Activated CD4-positive, alpha-beta T cell treated with anti-CD3 and anti-CD28 coated beads, Interleukin-2, amount 10 ng/mL, durations not matched to agents 24 days and 14 days (primary cell): ENCODE measurements around the gene PIP5K1B. TPM values are rescaled to one million over a fixed set of nuclear protein-coding genes. Genes with fewer than 3 reads are reported as not detected.

Experiments used
- DNase-seq: peaks from one replicate; pipeline ENCODE4 v3.0.0; 2022
- H3K27ac Mint-ChIP-seq: one replicate; pipeline ENCODE4 v1.8.0; 2022; ENCODE audit warnings: mild to moderate bottlenecking, mixed read lengths
- H3K27me3 Mint-ChIP-seq: one replicate; pipeline ENCODE4 v1.8.0; 2022; ENCODE audit warnings: mixed read lengths
- H3K36me3 Mint-ChIP-seq: one replicate; pipeline ENCODE4 v1.8.0; 2022; ENCODE audit warnings: low read depth, mild to moderate bottlenecking, mixed read lengths
- H3K4me1 Mint-ChIP-seq: one replicate; pipeline ENCODE4 v1.8.0; 2021; ENCODE audit warnings: mixed read lengths
- H3K4me3 Mint-ChIP-seq: one replicate; pipeline ENCODE4 v1.8.0; 2022; ENCODE audit warnings: mild to moderate bottlenecking, moderate library complexity, mixed read lengths
- H3K9me3 Mint-ChIP-seq: one replicate; pipeline ENCODE4 v1.8.0; 2021; ENCODE audit warnings: mixed read lengths
- intact Hi-C: fragments of 100-400 bp; cut with micrococcal nuclease; formaldehyde crosslinking; loops from one replicate; pipeline ENCODE4 v1.15.1; 2023
- total RNA-seq: library from RNA; stranded (reverse); gene quantifications from 2 replicates; pipeline ENCODE4 v1.2.3, GENCODE V29; 2022

Gene PIP5K1B
- total RNA-seq, 1 donor from 2014 or later, result 58.8 TPM

GRCh38 chr9:68832861-68833518 lies 128.0 kb downstream of the PIP5K1B start:
- no peaks in the 10 kb centered on the region for H3K4me1 Mint-ChIP-seq
- DNase-seq, result no peak
- peaks cover 3% of the 10 kb centered on the region for H3K36me3 Mint-ChIP-seq
- H3K4me3 Mint-ChIP-seq, result no peak overlapping the region
- H3K27me3 Mint-ChIP-seq, result no peaks in the 10 kb centered on the region
- no peak overlapping the region for H3K27ac Mint-ChIP-seq
- intact Hi-C loops, result no loop called here
- H3K9me3 Mint-ChIP-seq, result no peaks in the 10 kb centered on the region

- Mint-ChIP-seq H3K36me3 (peaks cover 3% of the 10 kb centered on the region), H3K4me3 (no peak overlapping the region), H3K4me1 (no peaks in the 10 kb centered on the region), H3K27ac (no peak overlapping the region), H3K9me3 (no peaks in the 10 kb centered on the region), H3K27me3 (peaks cover 2% of the 10 kb centered on the region)
- DNase-seq, result no peak
- intact Hi-C loops, result no loop called here
These were observed 130.0 kb downstream of the PIP5K1B start for GRCh38 chr9:68834931-68835520.

- H3K4me3 Mint-ChIP-seq, result no peak overlapping the region
- peaks cover 2% of the 10 kb centered on the region for H3K27me3 Mint-ChIP-seq
- no peak overlapping the region for H3K27ac Mint-ChIP-seq
- peaks cover 3% of the 10 kb centered on the region for H3K4me1 Mint-ChIP-seq
- H3K36me3 Mint-ChIP-seq, result peaks cover 7% of the 10 kb centered on the region
- DNase-seq, result no peak
- intact Hi-C loops, result no loop called here
- no peaks in the 10 kb centered on the region for H3K9me3 Mint-ChIP-seq
These were observed 131.7 kb downstream of the PIP5K1B start for GRCh38 chr9:68836788-68837187.

- intact Hi-C loops, result no loop called here
- peaks cover 3% of the 10 kb centered on the region for H3K4me1 Mint-ChIP-seq
- peaks cover 2% of the 10 kb centered on the region for H3K27me3 Mint-ChIP-seq
- no peak for DNase-seq
- H3K27ac Mint-ChIP-seq, result no peak overlapping the region
- H3K4me3 Mint-ChIP-seq, result no peak overlapping the region
- H3K9me3 Mint-ChIP-seq, result no peaks in the 10 kb centered on the region
- H3K36me3 Mint-ChIP-seq, result peaks cover 5% of the 10 kb centered on the region
These were observed 133.2 kb downstream of the PIP5K1B start for GRCh38 chr9:68838245-68838644.

- Mint-ChIP-seq H3K4me3 (no peak overlapping the region), H3K27ac (no peak overlapping the region), H3K36me3 (peaks cover 8% of the 10 kb centered on the region), H3K27me3 (peaks cover 2% of the 10 kb centered on the region), H3K9me3 (no peaks in the 10 kb centered on the region), H3K4me1 (peaks cover 11% of the 10 kb centered on the region)
- intact Hi-C loops, result loop anchor here (5.0 to 10.0 kb wide), 3 partner anchors 134 to 257 kb away; partner anchors contain the start of gene PIP5K1B
- no peak for DNase-seq
These were observed 136.4 kb downstream of the PIP5K1B start for GRCh38 chr9:68841276-68842052.

- peaks cover 11% of the 10 kb centered on the region for H3K4me1 Mint-ChIP-seq
- H3K4me3 Mint-ChIP-seq, result no peak overlapping the region
- no peak for DNase-seq
- intact Hi-C loops, result loop anchor here (5.0 to 10.0 kb wide), 3 partner anchors 135 to 258 kb away; partner anchors contain the start of gene PIP5K1B
- no peaks in the 10 kb centered on the region for H3K9me3 Mint-ChIP-seq
- H3K27ac Mint-ChIP-seq, result no peak overlapping the region
- peaks cover 2% of the 10 kb centered on the region for H3K27me3 Mint-ChIP-seq
- peaks cover 8% of the 10 kb centered on the region for H3K36me3 Mint-ChIP-seq
These were observed 137.5 kb downstream of the PIP5K1B start for GRCh38 chr9:68842568-68842967.

GRCh38 chr9:68843239-68843638 lies 138.2 kb downstream of the PIP5K1B start:
- Mint-ChIP-seq H3K36me3 (peaks cover 8% of the 10 kb centered on the region), H3K9me3 (no peaks in the 10 kb centered on the region), H3K4me1 (peaks cover 11% of the 10 kb centered on the region), H3K4me3 (no peak overlapping the region), H3K27ac (no peak overlapping the region), H3K27me3 (peaks cover 2% of the 10 kb centered on the region)
- intact Hi-C loops, result loop anchor here (5.0 to 10.0 kb wide), 3 partner anchors 136 to 258 kb away; partner anchors contain the start of gene PIP5K1B
- no peak for DNase-seq

- Mint-ChIP-seq H3K9me3 (no peaks in the 10 kb centered on the region), H3K36me3 (peaks cover 8% of the 10 kb centered on the region), H3K27me3 (peaks cover under 1% of the 10 kb centered on the region), H3K4me3 (no peak overlapping the region), H3K4me1 (peaks cover 11% of the 10 kb centered on the region), H3K27ac (no peak overlapping the region)
- intact Hi-C loops, result loop anchor here (5.0 to 10.0 kb wide), 3 partner anchors 137 to 259 kb away; partner anchors contain the start of gene PIP5K1B
- no peak for DNase-seq
These were observed 139.1 kb downstream of the PIP5K1B start for GRCh38 chr9:68844157-68844556.

- Mint-ChIP-seq H3K36me3 (peaks cover 8% of the 10 kb centered on the region), H3K27ac (peak overlapping the region; percentile 42), H3K9me3 (no peaks in the 10 kb centered on the region), H3K4me3 (no peak overlapping the region), H3K27me3 (no peaks in the 10 kb centered on the region), H3K4me1 (peaks cover 11% of the 10 kb centered on the region)
- peak; percentile 62 for DNase-seq
- intact Hi-C loops, result loop anchor here (5.0 to 10.0 kb wide), 3 partner anchors 138 to 260 kb away; partner anchors contain the start of gene PIP5K1B
These were observed 139.9 kb downstream of the PIP5K1B start for GRCh38 chr9:68844631-68845612.

GRCh38 chr9:68847765-68848164 lies 142.7 kb downstream of the PIP5K1B start:
- Mint-ChIP-seq H3K36me3 (peaks cover 4% of the 10 kb centered on the region), H3K9me3 (no peaks in the 10 kb centered on the region), H3K4me3 (no peak overlapping the region), H3K27ac (no peak overlapping the region), H3K27me3 (no peaks in the 10 kb centered on the region), H3K4me1 (peaks cover 8% of the 10 kb centered on the region)
- intact Hi-C loops, result loop anchor here (10.0 kb wide), 2 partner anchors 147 to 263 kb away; no protein-coding TSS in a partner anchor
- DNase-seq, result no peak

- Mint-ChIP-seq H3K27ac (no peak overlapping the region), H3K9me3 (no peaks in the 10 kb centered on the region), H3K4me1 (peaks cover 3% of the 10 kb centered on the region), H3K27me3 (peaks cover 6% of the 10 kb centered on the region), H3K4me3 (no peak overlapping the region), H3K36me3 (peaks cover 2% of the 10 kb centered on the region)
- no peak for DNase-seq
- intact Hi-C loops, result no loop called here
These were observed 146.6 kb downstream of the PIP5K1B start for GRCh38 chr9:68851657-68852056.

GRCh38 chr9:68852941-68853340 lies 147.9 kb downstream of the PIP5K1B start:
- Mint-ChIP-seq H3K27ac (no peak overlapping the region), H3K27me3 (peaks cover 6% of the 10 kb centered on the region), H3K4me1 (peaks cover 3% of the 10 kb centered on the region), H3K36me3 (peaks cover 2% of the 10 kb centered on the region), H3K9me3 (no peaks in the 10 kb centered on the region), H3K4me3 (no peak overlapping the region)
- DNase-seq, result no peak
- intact Hi-C loops, result no loop called here

GRCh38 chr9:68859347-68859746 lies 154.3 kb downstream of the PIP5K1B start:
- intact Hi-C loops, result no loop called here
- Mint-ChIP-seq H3K36me3 (peaks cover 9% of the 10 kb centered on the region), H3K4me1 (peaks cover 3% of the 10 kb centered on the region), H3K27ac (no peak overlapping the region), H3K4me3 (no peak overlapping the region), H3K27me3 (peaks cover 15% of the 10 kb centered on the region), H3K9me3 (no peaks in the 10 kb centered on the region)
- DNase-seq, result no peak
